Mesenchymal stem cell (in vitro differentiated cells and primary cell): Measurements from ENCODE around the gene MYOG.

Experiments used
- DNase-seq: peaks from one replicate; pipeline ENCODE4 v3.0.0-alpha.2; 2013
- H2AFZ ChIP-seq: one replicate; pipeline ENCODE4 v1.6.1; 2013; ENCODE audit warnings: low read depth, mild to moderate bottlenecking, control low read depth, inconsistent platforms, low read length, moderate library complexity
- H2AK5ac ChIP-seq: 2 replicates; pipeline ENCODE4 v1.6.1; 2013; ENCODE audit warnings: low read length, moderate library complexity, mild to moderate bottlenecking, inconsistent platforms; ENCODE audit not compliant: severe bottlenecking
- H2BK120ac ChIP-seq: one replicate; pipeline ENCODE4 v1.6.1; 2013; ENCODE audit warnings: low read depth, mild to moderate bottlenecking, inconsistent platforms, low read length, moderate library complexity
- H2BK12ac ChIP-seq, 2 experiments: one replicate each; pipeline ENCODE4 v1.6.1; 2013; ENCODE audit warnings: inconsistent platforms in 2 of 2, low read length in 2 of 2, mild to moderate bottlenecking in 2 of 2, moderate library complexity in 2 of 2, control low read depth in 1 of 2
- H2BK15ac ChIP-seq: one replicate; pipeline ENCODE4 v1.6.1; 2013; ENCODE audit warnings: mild to moderate bottlenecking, low read depth, inconsistent platforms; ENCODE audit not compliant: poor library complexity, severe bottlenecking
- H2BK5ac ChIP-seq: 2 replicates; pipeline ENCODE4 v1.6.1; 2013; ENCODE audit warnings: low read depth, mild to moderate bottlenecking, low read length, control low read depth, inconsistent platforms; ENCODE audit not compliant: poor library complexity, severe bottlenecking
- H3K14ac ChIP-seq, 2 experiments: one replicate each; pipeline ENCODE4 v1.6.1; 2013; ENCODE audit warnings: inconsistent platforms in 2 of 2, low read length in 2 of 2, control low read depth in 1 of 2, mild to moderate bottlenecking in 1 of 2, moderate library complexity in 1 of 2
- H3K18ac ChIP-seq, 2 experiments: one replicate each; pipeline ENCODE4 v1.6.1; 2013; ENCODE audit warnings: inconsistent platforms in 2 of 2, low read length in 2 of 2, control low read depth in 1 of 2, low read depth in 1 of 2, mild to moderate bottlenecking in 1 of 2
- H3K23ac ChIP-seq, 2 experiments: one replicate each; pipeline ENCODE4 v1.6.1; 2013; ENCODE audit warnings: inconsistent platforms in 2 of 2, low read length in 2 of 2, mild to moderate bottlenecking in 2 of 2, moderate library complexity in 2 of 2, control low read depth in 1 of 2
- H3K27ac ChIP-seq: 2 replicates; pipeline ENCODE4 v1.5.1; 2013; ENCODE audit warnings: mild to moderate bottlenecking, moderate library complexity, low read length, control low read depth, inconsistent platforms; ENCODE audit not compliant: poor library complexity, severe bottlenecking
- H3K27me3 ChIP-seq, 2 experiments: 2 replicates each; pipeline versions ENCODE4 v1.6.1 to v1.7.0; 2013; ENCODE audit warnings: low read length in 2 of 2, mild to moderate bottlenecking in 2 of 2, moderate library complexity in 2 of 2, control low read depth in 1 of 2, inconsistent platforms in 1 of 2; ENCODE audit not compliant: control insufficient read depth in 1 of 2, insufficient read depth in 1 of 2
- H3K36me3 ChIP-seq, 2 experiments: 2 replicates each; pipeline versions ENCODE4 v1.6.1 to v1.7.0; 2013; ENCODE audit warnings: low read length in 2 of 2, control low read depth in 1 of 2, inconsistent platforms in 1 of 2, low read depth in 1 of 2, mild to moderate bottlenecking in 1 of 2; ENCODE audit not compliant: insufficient read depth in 2 of 2, control insufficient read depth in 1 of 2
- H3K4ac ChIP-seq, 2 experiments: one replicate each; pipeline ENCODE4 v1.6.1; 2013; ENCODE audit warnings: inconsistent platforms in 2 of 2, low read length in 2 of 2, mild to moderate bottlenecking in 2 of 2, moderate library complexity in 2 of 2, control low read depth in 1 of 2, low read depth in 1 of 2
- H3K4me1 ChIP-seq: 2 replicates; pipeline ENCODE4 v1.6.1; 2013; ENCODE audit warnings: low read depth, low read length, control low read depth; ENCODE audit not compliant: control insufficient read depth, insufficient read depth
- H3K4me2 ChIP-seq: 2 replicates; pipeline ENCODE4 v1.6.1; 2013; ENCODE audit warnings: low read length, mild to moderate bottlenecking, inconsistent platforms; ENCODE audit not compliant: poor library complexity, severe bottlenecking
- H3K4me3 ChIP-seq, 2 experiments: 2 replicates each; pipeline versions ENCODE4 v1.5.1 to v1.7.0; 2013; ENCODE audit warnings: low read length in 2 of 2, mild to moderate bottlenecking in 2 of 2, control low read depth in 1 of 2, low read depth in 1 of 2; ENCODE audit not compliant: insufficient read depth in 1 of 2
- H3K79me1 ChIP-seq: replicated peaks from 2 replicates; pipeline ENCODE4 v1.6.1; 2013; ENCODE audit warnings: mild to moderate bottlenecking, control low read depth, low read length, inconsistent platforms; ENCODE audit not compliant: poor library complexity, severe bottlenecking
- H3K9ac ChIP-seq: 2 replicates; pipeline ENCODE4 v1.7.0; 2013; ENCODE audit warnings: mild to moderate bottlenecking, low read length, moderate library complexity
- H3K9me3 ChIP-seq: 2 replicates; pipeline ENCODE4 v1.7.0; 2013; ENCODE audit warnings: mild to moderate bottlenecking, low read length; ENCODE audit not compliant: control insufficient read depth
- H4K8ac ChIP-seq: one replicate; pipeline ENCODE4 v1.6.1; 2013; ENCODE audit warnings: inconsistent platforms, mild to moderate bottlenecking, low read length, moderate library complexity
- H4K91ac ChIP-seq: one replicate; pipeline ENCODE4 v1.6.1; 2013; ENCODE audit warnings: mild to moderate bottlenecking, low read length, inconsistent platforms
- WGBS: methylation state at CpG from one replicate; pipeline ENCODE4 v1.1.7; 2013; ENCODE audit warnings: mixed read lengths; 5-methylcytosine and 5-hydroxymethylcytosine counted together

Gene MYOG

DNA sequence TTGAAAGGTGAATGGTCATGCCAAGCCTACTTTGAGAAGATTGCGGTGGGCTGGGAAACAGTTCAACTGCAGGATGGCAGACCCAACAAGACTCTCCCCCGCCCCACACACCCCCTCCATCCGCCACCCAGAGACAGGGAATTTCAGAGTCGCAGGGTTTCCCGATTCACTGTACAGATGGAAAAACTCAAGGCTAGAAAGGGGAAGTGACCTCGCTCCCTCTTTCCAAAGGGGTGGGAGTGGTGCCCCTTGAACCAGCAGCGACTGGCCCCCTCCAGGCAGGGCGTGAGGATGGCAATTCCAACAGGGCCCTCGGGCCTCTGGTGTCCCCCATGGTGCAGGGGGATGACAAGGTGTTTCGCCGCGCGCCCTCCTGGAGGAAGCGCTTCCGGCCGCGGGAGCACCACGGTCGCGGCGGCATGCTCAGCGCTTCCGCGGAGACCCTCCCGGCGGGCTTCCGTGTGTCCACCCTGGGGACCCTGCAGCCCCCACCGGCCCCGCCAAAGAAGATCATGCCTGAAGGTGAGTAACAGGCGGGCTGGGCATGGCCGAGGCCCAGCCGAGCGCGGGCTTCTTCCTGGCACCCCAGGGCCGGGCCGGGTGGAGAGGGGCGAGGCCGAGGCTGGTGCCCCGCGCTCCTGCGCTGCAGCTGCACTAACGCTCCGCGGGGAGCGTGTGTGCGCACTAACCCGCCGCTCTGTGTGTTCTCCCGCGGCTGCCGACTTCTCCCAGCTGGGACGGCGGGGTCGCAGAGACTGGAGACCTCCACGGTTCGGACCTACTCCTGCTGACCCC lies 10.4 kb downstream of the MYOG start:
- H3K4me3 ChIP-seq = no peak overlapping the region
- H3K4me1 ChIP-seq = peaks cover 8% of the 10 kb centered on the region
- H2AFZ ChIP-seq = no peak overlapping the region
- no peak overlapping the region for H2BK12ac ChIP-seq
- H2BK120ac ChIP-seq = no peak overlapping the region
- H2AK5ac ChIP-seq = no peak overlapping the region
- WGBS = 12% methylated on average over 44 of the region's 56 CpGs
- H3K23ac ChIP-seq = no peak overlapping the region
- no peak overlapping the region for H2BK5ac ChIP-seq
- DNase-seq = no peak
- H2BK15ac ChIP-seq = no peak overlapping the region
- H3K4me2 ChIP-seq = peak overlapping the region; percentile 31
- no peak overlapping the region for H3K14ac ChIP-seq
- no peak overlapping the region for H3K18ac ChIP-seq
- no peak overlapping the region for H4K91ac ChIP-seq
- no peak overlapping the region for H3K4ac ChIP-seq
- H3K9ac ChIP-seq = no peak overlapping the region
- no peaks in the 10 kb centered on the region for H3K9me3 ChIP-seq
- H3K36me3 ChIP-seq = peaks cover 0 to 39% of the 10 kb centered on the region in 2 experiments
- H3K27ac ChIP-seq = no peak overlapping the region
- peaks cover 67 to 81% of the 10 kb centered on the region in 2 experiments for H3K27me3 ChIP-seq
- H4K8ac ChIP-seq = no peak overlapping the region
- no peaks in the 10 kb centered on the region for H3K79me1 ChIP-seq

- H3K36me3 ChIP-seq = peaks cover 0 to 33% of the 10 kb centered on the region in 2 experiments
- no peak overlapping the region for H3K4me3 ChIP-seq
- H3K27ac ChIP-seq = no peak overlapping the region
- H3K23ac ChIP-seq = no peak overlapping the region
- no peak overlapping the region for H2AFZ ChIP-seq
- no peak overlapping the region for H3K14ac ChIP-seq
- no peak overlapping the region for H4K8ac ChIP-seq
- no peak overlapping the region for H2BK12ac ChIP-seq
- H4K91ac ChIP-seq = no peak overlapping the region
- no peak overlapping the region for H2BK15ac ChIP-seq
- peaks cover 65 to 72% of the 10 kb centered on the region in 2 experiments for H3K27me3 ChIP-seq
- no peak overlapping the region for H3K4ac ChIP-seq
- H2BK120ac ChIP-seq = no peak overlapping the region
- no peak overlapping the region for H3K9ac ChIP-seq
- H3K18ac ChIP-seq = no peak overlapping the region
- H3K79me1 ChIP-seq = no peaks in the 10 kb centered on the region
- H2BK5ac ChIP-seq = no peak overlapping the region
- no peak for DNase-seq
- H2AK5ac ChIP-seq = no peak overlapping the region
- peaks cover 8% of the 10 kb centered on the region for H3K4me1 ChIP-seq
- H3K4me2 ChIP-seq = no peak overlapping the region
- H3K9me3 ChIP-seq = no peaks in the 10 kb centered on the region
Measured at GRCh38 chr1:203074610-203075009, 11.2 kb downstream of the MYOG start.

DNA sequence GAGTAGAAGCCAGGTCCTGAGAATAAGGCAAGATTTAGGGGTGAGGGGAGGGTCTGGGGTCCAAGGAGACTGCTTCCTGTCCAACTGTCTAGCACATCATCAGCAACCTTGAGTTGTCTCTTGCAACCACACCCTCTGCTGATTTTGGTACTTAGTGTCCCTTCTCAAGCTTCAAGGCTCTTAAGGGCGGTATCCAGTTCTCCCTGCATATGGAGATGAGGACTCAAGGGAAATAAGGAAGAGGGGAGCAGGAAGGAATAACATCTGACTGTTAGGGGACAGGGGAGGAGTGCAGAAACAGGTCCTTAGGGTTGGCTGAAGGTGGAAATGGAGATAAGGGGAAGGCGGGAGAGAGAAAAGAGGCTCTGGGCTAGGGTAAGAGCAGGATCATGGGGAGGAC lies 12.3 kb downstream of the MYOG start:
- H4K91ac ChIP-seq = no peak overlapping the region
- H3K79me1 ChIP-seq = no peaks in the 10 kb centered on the region
- no peak overlapping the region for H4K8ac ChIP-seq
- no peak overlapping the region for H2AFZ ChIP-seq
- no peak overlapping the region for H3K23ac ChIP-seq
- no peak overlapping the region for H3K27ac ChIP-seq
- no peak overlapping the region for H2AK5ac ChIP-seq
- no peak overlapping the region for H2BK120ac ChIP-seq
- WGBS = 94% methylated on average over 2 of the region's 2 CpGs
- no peak overlapping the region for H3K4ac ChIP-seq
- no peak overlapping the region for H3K9ac ChIP-seq
- H3K14ac ChIP-seq = no peak overlapping the region
- no peak overlapping the region for H2BK15ac ChIP-seq
- H3K27me3 ChIP-seq = peaks cover 57 to 64% of the 10 kb centered on the region in 2 experiments
- no peaks in the 10 kb centered on the region for H3K9me3 ChIP-seq
- no peak for DNase-seq
- peaks cover 8% of the 10 kb centered on the region for H3K4me1 ChIP-seq
- no peak overlapping the region for H2BK5ac ChIP-seq
- H3K4me2 ChIP-seq = no peak overlapping the region
- no peak overlapping the region for H3K4me3 ChIP-seq
- H2BK12ac ChIP-seq = no peak overlapping the region
- H3K36me3 ChIP-seq = peaks cover 0 to 28% of the 10 kb centered on the region in 2 experiments
- H3K18ac ChIP-seq = no peak overlapping the region

- Histone ChIP-seq H2BK120ac (no peak overlapping the region), H3K27me3 (peaks cover 52 to 59% of the 10 kb centered on the region in 2 experiments), H3K23ac (no peak overlapping the region), H3K4me3 (no peak overlapping the region), H3K36me3 (peaks cover 0 to 34% of the 10 kb centered on the region in 2 experiments), H2AFZ (no peak overlapping the region), H3K9ac (no peak overlapping the region), H2BK12ac (no peak overlapping the region), H2BK15ac (no peak overlapping the region), H4K8ac (no peak overlapping the region), H3K18ac (no peak overlapping the region), H4K91ac (no peak overlapping the region), H2BK5ac (no peak overlapping the region), H3K79me1 (no peaks in the 10 kb centered on the region), H3K4me2 (no peak overlapping the region), H3K27ac (no peak overlapping the region), H3K4me1 (peaks cover 8% of the 10 kb centered on the region), H3K4ac (no peak overlapping the region), H3K14ac (no peak overlapping the region), H2AK5ac (no peak overlapping the region), H3K9me3 (no peaks in the 10 kb centered on the region)
- 88% methylated on average over 3 of the region's 3 CpGs for WGBS
- no peak for DNase-seq
Measured at GRCh38 chr1:203072911-203073310, 12.9 kb downstream of the MYOG start.
